Fibroblast of lung (primary cell): ENCODE data around the gene ATXN1. TPM values are rescaled to one million over a fixed set of nuclear protein-coding genes. Genes with fewer than 3 reads are reported as not detected.
"Not testable (repeated sequence)": the region's sequence is repeated elsewhere in the genome, so short reads cannot be mapped to it uniquely, and the experiment has no call there.

ENCODE experiments used
- DNase-seq, 2 donors: peaks; one replicate each; pipeline versions ENCODE4 v3.0.0 to v3.0.0-alpha.2; 2010; ENCODE audit warnings: low read depth in 2 of 2
- H2AFZ ChIP-seq: 2 replicates; pipeline ENCODE4 v1.5.1; 2012; ENCODE audit warnings: low read length, control low read depth, inconsistent platforms
- H3K27ac ChIP-seq: 2 replicates; pipeline ENCODE4 v1.5.1; 2011; ENCODE audit warnings: low read length, control low read depth; ENCODE audit not compliant: insufficient read depth
- H3K27me3 ChIP-seq: 2 replicates; pipeline ENCODE4 v1.5.1; 2011; ENCODE audit warnings: mild to moderate bottlenecking, low read length; ENCODE audit not compliant: control insufficient read depth, insufficient read depth
- H3K36me3 ChIP-seq: 2 replicates; pipeline ENCODE4 v1.5.1; 2011; ENCODE audit warnings: low read length; ENCODE audit not compliant: control insufficient read depth, insufficient read depth
- H3K4me1 ChIP-seq: 2 replicates; pipeline ENCODE4 v1.5.1; 2011; ENCODE audit warnings: low read length; ENCODE audit not compliant: control insufficient read depth, insufficient read depth; ENCODE audit errors: extremely low read depth
- H3K4me2 ChIP-seq: 2 replicates; pipeline ENCODE4 v1.5.1; 2011; ENCODE audit warnings: low read length, control low read depth; ENCODE audit not compliant: insufficient read depth; ENCODE audit errors: extremely low read depth
- H3K4me3 ChIP-seq, 4 experiments: fragments of 200-600 bp in 1 of 4; sonication (generic) in 1 of 4; replicated peaks in 1 of 4; 2 replicates each; pipeline ENCODE4 v1.5.1; 2011 to 2016; ENCODE audit warnings: low read length in 4 of 4, low read depth in 3 of 4, mild to moderate bottlenecking in 3 of 4, control low read depth in 2 of 4, inconsistent platforms in 1 of 4, mixed read lengths in 1 of 4; ENCODE audit not compliant: insufficient read depth in 1 of 4; ENCODE audit errors: control extremely low read depth in 1 of 4
- H3K79me2 ChIP-seq: 2 replicates; pipeline ENCODE4 v1.5.1; 2012; ENCODE audit warnings: mild to moderate bottlenecking, low read length, inconsistent platforms; ENCODE audit not compliant: control insufficient read depth, insufficient read depth
- H3K9ac ChIP-seq: 2 replicates; pipeline ENCODE4 v1.5.1; 2011; ENCODE audit warnings: mild to moderate bottlenecking, low read length, control low read depth; ENCODE audit not compliant: insufficient read depth
- H3K9me3 ChIP-seq: 2 replicates; pipeline ENCODE4 v1.5.1; 2012; ENCODE audit warnings: low read depth, low read length; ENCODE audit not compliant: control insufficient read depth, insufficient read depth
- H4K20me1 ChIP-seq: 2 replicates; pipeline ENCODE4 v1.5.1; 2011; ENCODE audit warnings: low read length; ENCODE audit not compliant: control insufficient read depth, insufficient read depth; ENCODE audit errors: extremely low read depth
- EZH2 ChIP-seq: IDR thresholded peaks from 2 replicates; pipeline ENCODE4 v1.5.1; 2012; ENCODE audit warnings: low read length, control low read depth, mild to moderate bottlenecking; ENCODE audit errors: missing control alignments
- polyA plus RNA-seq, 2 donors: library from polyadenylated mRNA; depleted of rRNA in 1 of 2; stranded (reverse) in 1 of 2; unstranded in 1 of 2; fragments of >200 nt; gene quantifications; 2 replicates each; pipeline ENCODE4 v1.2.1, GENCODE V29; 2011 to 2012; ENCODE audit warnings: missing spikeins in 1 of 2
- total RNA-seq: library from RNA; depleted of rRNA; stranded (reverse); fragments of >200 nt; gene quantifications from 2 replicates; pipeline ENCODE4 v1.2.1, GENCODE V29; 2014
- TF ChIP-seq, protein P1 (sequence below), 2 donors: IDR thresholded peaks in 1 of 2; conservative IDR thresholded peaks in 1 of 2; 1 replicate in 1 of 2; 2 replicates in 1 of 2; pipeline ENCODE4 v1.5.1; 2011 to 2012; ENCODE audit warnings: low read length in 2 of 2, control low read depth in 1 of 2, inconsistent platforms in 1 of 2, low read depth in 1 of 2, mild to moderate bottlenecking in 1 of 2

Gene ATXN1
- total and polyA plus RNA-seq, 2 donors (not counting 1 experiment from before 2014, with no cell fraction given), result 15.8 to 40.5 TPM

DNA sequence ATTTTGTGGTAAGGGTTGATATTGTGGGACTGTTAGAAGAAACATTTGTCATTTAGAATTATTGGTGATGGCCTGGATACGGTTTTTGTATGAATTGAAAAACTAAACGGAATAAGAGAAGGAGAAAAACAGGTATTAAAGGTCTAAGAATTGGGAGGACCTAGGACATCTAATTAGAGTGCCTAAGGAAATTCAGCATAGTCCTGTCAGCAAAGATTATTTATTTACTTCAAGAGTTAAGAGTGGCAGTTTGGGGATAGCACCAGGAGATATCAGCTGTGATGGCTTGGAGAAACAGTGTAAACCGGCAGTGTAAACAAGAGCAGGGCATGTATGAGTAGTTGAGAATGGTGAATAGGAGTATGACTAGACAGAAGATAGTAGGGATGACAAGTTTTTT lies 501.7 kb downstream of the ATXN1 start:
- not testable (repeated sequence) for H3K79me2 ChIP-seq, H3K4me3 ChIP-seq

DNA sequence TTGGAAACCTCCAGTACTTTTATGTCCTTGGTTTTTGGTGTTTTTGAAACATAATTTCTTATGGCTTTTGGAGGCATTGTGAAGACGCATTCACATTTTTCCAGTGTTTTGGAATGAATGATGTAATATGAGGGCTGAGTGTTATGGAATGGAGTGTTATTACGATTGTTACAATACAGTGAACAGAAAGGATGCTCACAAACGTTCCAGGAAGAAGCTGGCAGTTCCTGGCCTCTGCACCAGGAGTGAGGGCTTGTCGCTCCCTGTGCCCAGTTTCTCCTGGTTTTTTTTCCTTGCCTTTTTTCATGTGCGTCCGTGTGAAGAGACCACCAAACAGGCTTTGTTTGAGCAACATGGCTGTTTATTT lies 502.6 kb downstream of the ATXN1 start:
- Histone ChIP-seq H4K20me1 (no peaks in the 10 kb centered on the region), H3K27me3 (no peaks in the 10 kb centered on the region), H3K9ac (no peak overlapping the region), H3K79me2 (no peaks in the 10 kb centered on the region), H3K9me3 (no peaks in the 10 kb centered on the region), H3K4me3 (no peak overlapping the region), H3K36me3 (no peaks in the 10 kb centered on the region), H3K4me1 (no peaks in the 10 kb centered on the region), H3K27ac (no peak overlapping the region), H2AFZ (no peak overlapping the region), H3K4me2 (no peak overlapping the region)
- no peak for TF ChIP-seq EZH2
- TF ChIP-seq, protein P1, sequence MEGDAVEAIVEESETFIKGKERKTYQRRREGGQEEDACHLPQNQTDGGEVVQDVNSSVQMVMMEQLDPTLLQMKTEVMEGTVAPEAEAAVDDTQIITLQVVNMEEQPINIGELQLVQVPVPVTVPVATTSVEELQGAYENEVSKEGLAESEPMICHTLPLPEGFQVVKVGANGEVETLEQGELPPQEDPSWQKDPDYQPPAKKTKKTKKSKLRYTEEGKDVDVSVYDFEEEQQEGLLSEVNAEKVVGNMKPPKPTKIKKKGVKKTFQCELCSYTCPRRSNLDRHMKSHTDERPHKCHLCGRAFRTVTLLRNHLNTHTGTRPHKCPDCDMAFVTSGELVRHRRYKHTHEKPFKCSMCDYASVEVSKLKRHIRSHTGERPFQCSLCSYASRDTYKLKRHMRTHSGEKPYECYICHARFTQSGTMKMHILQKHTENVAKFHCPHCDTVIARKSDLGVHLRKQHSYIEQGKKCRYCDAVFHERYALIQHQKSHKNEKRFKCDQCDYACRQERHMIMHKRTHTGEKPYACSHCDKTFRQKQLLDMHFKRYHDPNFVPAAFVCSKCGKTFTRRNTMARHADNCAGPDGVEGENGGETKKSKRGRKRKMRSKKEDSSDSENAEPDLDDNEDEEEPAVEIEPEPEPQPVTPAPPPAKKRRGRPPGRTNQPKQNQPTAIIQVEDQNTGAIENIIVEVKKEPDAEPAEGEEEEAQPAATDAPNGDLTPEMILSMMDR (conservative IDR thresholded peaks at IDR 0.05 in 1 of 2, IDR thresholded peaks at IDR 0.05 in 1 of 2; ENCODE audit: low read depth in 1 of 2, low read length in 2 of 2), result no peak
- DNase-seq, result no peak

More for the DNA sequence above, 501.7 kb downstream of the ATXN1 start:
- not testable (repeated sequence) for H3K27me3 ChIP-seq, H3K9me3 ChIP-seq, H3K4me1 ChIP-seq, H2AFZ ChIP-seq, H3K36me3 ChIP-seq, H3K9ac ChIP-seq, H3K4me2 ChIP-seq, DNase-seq, H3K27ac ChIP-seq, H4K20me1 ChIP-seq

DNA sequence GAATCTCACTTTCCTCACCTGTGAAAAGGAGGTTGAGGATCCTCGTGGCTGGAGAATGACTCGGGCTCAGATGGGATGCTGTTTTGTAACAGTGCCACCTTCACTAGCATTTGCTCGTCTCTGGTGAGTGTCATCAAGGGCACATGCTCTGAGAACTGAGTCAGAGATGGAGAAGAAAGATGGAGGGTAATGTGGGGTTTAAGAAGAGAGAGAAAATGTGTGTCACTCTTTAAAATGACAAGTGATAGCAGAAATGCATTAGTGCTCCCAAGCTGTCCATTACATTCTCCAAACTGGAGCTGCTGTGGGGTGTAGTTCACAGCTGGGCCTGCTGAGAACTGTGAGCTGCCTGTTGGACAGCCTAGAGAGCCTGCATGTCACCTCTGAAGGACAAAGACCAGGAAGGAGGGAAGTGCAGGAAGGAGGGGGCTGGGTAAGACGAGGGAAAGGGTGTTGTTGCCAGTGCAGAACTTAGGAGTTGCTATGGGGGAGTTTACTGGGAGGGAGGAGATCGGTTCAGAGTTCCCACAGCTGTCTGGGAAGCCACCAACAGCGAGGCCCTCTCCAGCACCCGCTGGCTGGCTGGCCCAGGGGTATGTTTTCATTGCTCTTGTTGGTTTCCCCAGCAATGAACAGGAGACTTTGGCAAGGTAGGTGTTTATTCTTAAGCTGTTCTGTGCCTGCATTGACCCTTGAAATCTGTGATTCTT lies 503.1 kb downstream of the ATXN1 start:
- H3K4me2 ChIP-seq, result no peak overlapping the region
- H3K36me3 ChIP-seq, result no peaks in the 10 kb centered on the region
- no peaks in the 10 kb centered on the region for H4K20me1 ChIP-seq
- no peaks in the 10 kb centered on the region for H3K79me2 ChIP-seq
- H3K27me3 ChIP-seq, result no peaks in the 10 kb centered on the region
- no peak for TF ChIP-seq EZH2
- TF ChIP-seq, protein P1 (conservative IDR thresholded peaks at IDR 0.05 in 1 of 2, IDR thresholded peaks at IDR 0.05 in 1 of 2; ENCODE audit: low read depth in 1 of 2, low read length in 2 of 2), result no peak
- no peak overlapping the region for H3K27ac ChIP-seq
- H2AFZ ChIP-seq, result no peak overlapping the region
- H3K9me3 ChIP-seq, result no peaks in the 10 kb centered on the region
- H3K9ac ChIP-seq, result no peak overlapping the region
- H3K4me1 ChIP-seq, result no peaks in the 10 kb centered on the region
- DNase-seq, result no peak
- H3K4me3 ChIP-seq, result no peak overlapping the region
